Naive B cell (primary cell): Measurements from ENCODE around the gene GPR3. TPM values are rescaled to one million over a fixed set of nuclear protein-coding genes. Genes with fewer than 3 reads are reported as not detected.

ENCODE experiments used
- ATAC-seq, 2 donors: fragments of 150-1000 bp; cut with Tn5 transposase; 2 replicates each; pipeline ENCODE4 v1.10.0; 2021; ENCODE audit warnings: low read depth in 2 of 2, mild to moderate bottlenecking in 2 of 2, moderate library complexity in 2 of 2
- DNase-seq: peaks from one replicate; pipeline ENCODE4 v3.0.0; 2022
- H3K27ac Mint-ChIP-seq, 6 donors: one replicate each; pipeline ENCODE4 v1.8.0; 2020 to 2022; ENCODE audit warnings: mild to moderate bottlenecking in 6 of 6, mixed read lengths in 6 of 6, moderate library complexity in 5 of 6, inconsistent platforms in 2 of 6
- H3K27me3 Mint-ChIP-seq, 3 donors: one replicate each; pipeline ENCODE4 v1.8.0; 2021 to 2022; ENCODE audit warnings: mixed read lengths in 3 of 3, mild to moderate bottlenecking in 1 of 3
- H3K36me3 Mint-ChIP-seq, 2 donors: one replicate each; pipeline ENCODE4 v1.8.0; 2020 to 2022; ENCODE audit warnings: mixed read lengths in 2 of 2, inconsistent platforms in 1 of 2, mild to moderate bottlenecking in 1 of 2
- H3K4me1 Mint-ChIP-seq, 3 donors: one replicate each; pipeline ENCODE4 v1.8.0; 2020 to 2022; ENCODE audit warnings: mixed read lengths in 3 of 3, inconsistent platforms in 1 of 3, mild to moderate bottlenecking in 1 of 3, moderate library complexity in 1 of 3
- H3K4me3 Mint-ChIP-seq, 8 donors: one replicate each; pipeline ENCODE4 v1.8.0; 2020 to 2022; ENCODE audit warnings: mild to moderate bottlenecking in 8 of 8, mixed read lengths in 8 of 8, moderate library complexity in 8 of 8, inconsistent platforms in 2 of 8
- H3K9me3 Mint-ChIP-seq, 7 donors: one replicate each; pipeline ENCODE4 v1.8.0; 2020 to 2022; ENCODE audit warnings: mixed read lengths in 7 of 7, mild to moderate bottlenecking in 5 of 7, inconsistent platforms in 2 of 7, moderate library complexity in 1 of 7
- polyA plus RNA-seq, 6 donors: library from polyadenylated mRNA; unstranded; fragments of 300-500 nt; fragmentation: Illumina TruSeq; gene quantifications; one replicate each; pipeline ENCODE4 v1.2.3, GENCODE V29; 2021; ENCODE audit warnings: low read depth in 6 of 6

The GPR3 gene
- polyA plus RNA-seq, 6 donors from 2014 or later = 0.12 to 0.64 (median 0.35) TPM; not detected in 2

DNA sequence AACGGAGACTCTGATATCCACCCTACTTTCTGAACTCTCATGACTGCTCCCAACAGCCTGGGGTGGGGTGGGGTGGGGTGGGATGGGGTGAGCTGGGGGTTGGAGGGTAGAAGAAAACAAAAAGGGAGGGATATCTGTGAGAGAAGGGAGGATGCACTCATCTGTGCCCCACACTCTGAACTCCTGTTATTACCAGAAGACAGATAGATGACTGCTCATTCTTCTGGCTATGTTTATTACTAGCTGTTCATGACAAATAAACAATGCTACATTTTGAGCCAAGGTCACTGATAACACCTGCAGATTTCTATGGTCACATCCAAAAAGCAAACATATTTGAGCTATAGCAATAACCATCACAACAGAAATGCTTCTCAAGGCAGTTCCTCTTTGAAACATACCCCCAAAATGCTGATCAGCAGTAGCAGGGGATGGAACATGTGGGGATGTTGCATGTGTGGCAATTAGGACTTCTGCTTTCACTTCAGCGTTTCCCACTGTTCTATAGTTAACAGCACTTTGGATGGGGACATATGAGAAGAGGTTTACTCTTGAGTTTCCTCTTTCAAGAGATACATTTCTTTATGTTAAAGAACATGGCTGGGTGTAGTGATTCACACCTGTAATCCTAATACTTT, 43.3 kb downstream of the GPR3 start:
- H3K27ac Mint-ChIP-seq = peak overlapping the region; percentile 63 to 95 (median 90)
- H3K27me3 Mint-ChIP-seq = no peaks in the 10 kb centered on the region
- H3K9me3 Mint-ChIP-seq = no peaks in the 10 kb centered on the region
- DNase-seq = peak; percentile 76
- peak; percentile 92 to 93 for ATAC-seq
- peaks cover 65 to 90% (median 69%) of the 10 kb centered on the region in 3 donors for H3K4me1 Mint-ChIP-seq
- H3K4me3 Mint-ChIP-seq = peak overlapping the region; percentile 56 to 91 (median 82)
- H3K36me3 Mint-ChIP-seq = no peaks in the 10 kb centered on the region

DNA sequence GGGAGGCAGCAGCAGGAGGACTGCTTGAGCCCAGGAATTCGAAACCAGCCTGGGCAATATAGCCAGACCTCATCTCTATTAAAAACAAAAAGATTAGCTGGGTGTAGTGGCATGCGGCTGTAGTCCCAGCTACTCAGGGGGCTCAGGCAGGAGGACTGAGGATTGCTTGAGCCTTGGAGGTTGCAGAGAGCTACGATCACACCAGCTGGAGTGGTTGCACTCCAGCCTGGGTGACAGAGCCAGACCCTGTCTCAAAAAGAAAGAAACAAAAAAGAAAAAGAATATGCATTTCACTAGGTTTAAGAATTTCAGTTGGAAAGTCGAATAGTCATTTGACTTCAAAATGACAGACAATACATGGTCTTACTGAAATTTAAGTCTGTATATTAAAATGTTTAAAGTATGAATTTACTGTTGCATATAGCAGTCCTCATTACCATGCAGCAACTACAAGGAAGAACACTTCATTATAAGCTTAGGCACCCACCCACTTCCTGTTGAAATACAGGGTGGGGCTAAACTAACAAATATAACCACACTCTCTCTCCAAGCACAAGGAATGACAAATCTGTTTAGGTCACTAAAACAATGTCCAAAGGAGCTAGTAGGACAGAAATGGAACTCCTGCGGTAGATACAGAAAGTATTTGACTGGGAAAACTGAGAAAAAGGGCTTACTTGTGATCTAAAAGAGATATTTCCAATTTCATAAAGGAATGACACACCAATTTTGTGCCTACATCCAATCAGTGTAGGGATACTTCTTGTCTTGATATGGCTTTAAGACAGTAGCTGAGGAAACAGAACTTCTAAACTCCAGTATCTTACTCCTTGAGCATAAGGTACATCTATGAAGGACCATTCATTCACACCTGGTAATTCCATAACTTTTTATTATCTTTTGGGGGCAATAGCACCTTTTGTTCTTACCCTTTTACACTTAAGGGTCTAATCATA, 44.1 kb downstream of the GPR3 start:
- no peaks in the 10 kb centered on the region for H3K27me3 Mint-ChIP-seq
- peak; percentile 57 to 59 for ATAC-seq
- H3K36me3 Mint-ChIP-seq = no peaks in the 10 kb centered on the region
- H3K9me3 Mint-ChIP-seq = no peaks in the 10 kb centered on the region
- H3K27ac Mint-ChIP-seq = peak overlapping the region; percentile 83 to 95 (median 90)
- H3K4me1 Mint-ChIP-seq = peaks cover 57 to 82% (median 63%) of the 10 kb centered on the region in 3 donors
- H3K4me3 Mint-ChIP-seq = peak overlapping the region; percentile 56 to 91 (median 82)
- DNase-seq = no peak

DNA sequence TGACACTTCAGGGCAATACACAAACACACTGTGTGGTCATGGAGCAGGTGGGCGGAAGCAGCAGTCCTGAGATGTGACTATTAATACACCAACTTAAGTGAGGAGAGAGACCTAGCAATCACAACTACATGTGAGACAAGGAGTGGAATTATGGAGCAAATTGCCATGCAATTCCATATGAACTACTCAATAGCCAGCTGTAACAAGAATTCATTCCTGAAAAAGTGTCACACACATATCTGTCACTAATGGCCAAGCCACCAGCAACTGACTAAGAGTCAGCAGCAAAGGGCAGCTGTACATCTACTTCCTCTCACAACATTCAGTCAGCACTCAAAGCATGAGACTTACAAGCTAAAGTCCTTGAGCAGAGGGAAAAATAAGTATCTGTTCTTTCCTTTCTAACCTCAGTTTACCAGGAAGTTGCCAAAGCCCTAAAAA, 46.2 kb downstream of the GPR3 start:
- no peak for DNase-seq
- Mint-ChIP-seq H3K9me3 (no peaks in the 10 kb centered on the region), H3K4me3 (peak overlapping the region in 6 of 8 donors; percentile 19 to 78 (median 50)), H3K27ac (peak overlapping the region in 4 of 6 donors; percentile 13 to 89 (median 74)), H3K36me3 (no peaks in the 10 kb centered on the region), H3K27me3 (no peaks in the 10 kb centered on the region), H3K4me1 (peaks cover 48 to 76% (median 56%) of the 10 kb centered on the region in 3 donors)
- no peak for ATAC-seq

DNA sequence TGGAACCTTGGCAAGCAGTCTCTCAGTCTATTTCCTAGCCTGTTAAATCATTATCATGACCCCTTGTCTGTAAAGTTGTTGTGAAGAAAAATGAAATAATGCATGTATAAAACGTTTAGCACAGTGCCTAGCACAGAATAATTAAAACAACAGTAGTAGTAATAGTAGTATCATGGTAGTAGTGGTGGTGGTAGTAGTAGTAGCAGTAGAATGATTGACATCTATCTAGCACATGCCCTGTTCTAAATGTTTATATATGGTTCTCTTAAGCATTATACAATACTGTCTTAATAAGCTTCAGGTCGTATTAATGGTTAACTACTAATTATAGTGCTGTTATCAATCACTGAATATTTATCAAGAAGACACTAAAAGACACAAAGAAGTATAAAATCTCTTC, 46.7 kb downstream of the GPR3 start:
- Mint-ChIP-seq H3K27ac (peak overlapping the region; percentile 14 to 89 (median 74)), H3K27me3 (no peaks in the 10 kb centered on the region), H3K4me1 (peaks cover 43 to 76% (median 56%) of the 10 kb centered on the region in 3 donors), H3K36me3 (no peaks in the 10 kb centered on the region), H3K9me3 (no peaks in the 10 kb centered on the region), H3K4me3 (peak overlapping the region in 1 of 8 donors; percentile 61)
- DNase-seq (no peak), ATAC-seq (no peak)

DNA sequence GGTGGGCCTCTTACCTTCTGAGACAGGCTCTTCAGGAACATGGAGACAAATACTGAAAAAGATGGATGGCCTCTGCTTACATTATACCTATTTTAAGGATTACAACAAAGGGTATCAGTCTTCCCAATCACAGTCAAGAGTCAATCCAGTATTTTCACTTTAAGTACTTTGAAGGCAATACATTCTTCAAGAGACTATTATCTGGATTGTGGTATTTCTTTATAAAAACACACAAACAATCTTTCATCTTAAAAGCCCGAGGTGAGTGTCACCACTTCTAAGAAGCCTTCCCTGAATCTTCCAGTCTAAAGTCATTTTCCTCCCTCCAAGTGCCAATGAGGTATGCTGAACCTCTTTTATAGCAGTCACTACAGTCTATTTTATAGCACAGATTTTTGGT, 52.2 kb downstream of the GPR3 start:
- Mint-ChIP-seq H3K27ac (peak overlapping the region; percentile 4 to 91 (median 69)), H3K9me3 (no peaks in the 10 kb centered on the region), H3K36me3 (peaks cover 0 to 8% of the 10 kb centered on the region in 2 donors), H3K4me1 (peaks cover 36 to 60% (median 55%) of the 10 kb centered on the region in 3 donors), H3K4me3 (no peak overlapping the region), H3K27me3 (no peaks in the 10 kb centered on the region)
- DNase-seq (no peak), ATAC-seq (no peak)

Other genes with a start within 250 kb of the GPR3 start
- gene SLC9A1, start 237.5 kb upstream of the GPR3 start, polyA plus RNA-seq = 1 to 10 TPM; 3.1 to 9.3 (median 4.0) TPM
- 10 to 100 TPM in 1 of 6 donors, 1 to 10 TPM in 5; 2.0 to 11.2 (median 8.2) TPM for gene WDTC1, start 158.0 kb upstream of the GPR3 start, polyA plus RNA-seq
- gene TMEM222, start 70.5 kb upstream of the GPR3 start, polyA plus RNA-seq = 10 to 100 TPM; 59.7 to 80.2 (median 74.2) TPM
- gene SYTL1, start 50.6 kb upstream of the GPR3 start, polyA plus RNA-seq = 100 to 1,000 TPM in 1 of 6 donors, 10 to 100 TPM in 5; 63.3 to 110 (median 79.9) TPM
- 1 to 10 TPM in 4 of 6 donors, under 1 TPM in 1, not detected in 1; 0.80 to 2.7 (median 2.0) TPM for gene MAP3K6, start 25.7 kb upstream of the GPR3 start, polyA plus RNA-seq
- gene FCN3, start 17.8 kb upstream of the GPR3 start, polyA plus RNA-seq = not detected
- not detected for gene CD164L2, start 9.3 kb upstream of the GPR3 start, polyA plus RNA-seq
- 100 to 1,000 TPM in 2 of 6 donors, 10 to 100 TPM in 4; 33.1 to 121 (median 83.3) TPM for gene WASF2, start 97.5 kb downstream of the GPR3 start, polyA plus RNA-seq
- gene AHDC1, start 211.5 kb downstream of the GPR3 start, polyA plus RNA-seq = 1 to 10 TPM in 3 of 6 donors, under 1 TPM in 3; 0.15 to 2.3 (median 0.91) TPM
- 100 to 1,000 TPM; 106 to 197 (median 132) TPM for gene FGR, start 242.6 kb downstream of the GPR3 start, polyA plus RNA-seq